K562 (cell line): ENCODE data around the gene CA5B. TPM values are rescaled to one million over a fixed set of nuclear protein-coding genes. Genes with fewer than 3 reads are reported as not detected.

ENCODE experiments used
- BCL6 ChIP-seq: fragments of 250-450 bp; sonication (Bioruptor Pico); IDR thresholded peaks from 2 replicates; pipeline ENCODE4 v1.4.0; 2020
- DPF2 ChIP-seq: fragments of 450-650 bp; IDR thresholded peaks from 2 replicates; pipeline ENCODE4 v1.6.1; 2016
- FOXA3 ChIP-seq, 2 experiments: fragments of 450-650 bp in 1 of 2; sonication (generic) in 1 of 2; formaldehyde crosslinking; IDR thresholded peaks in 1 of 2; conservative IDR thresholded peaks in 1 of 2; 2 replicates each; pipeline versions ENCODE4 v1.4.0 to v1.8.0; 2020 to 2022; ENCODE audit warnings: mild to moderate bottlenecking in 2 of 2, missing genetic modification reagents in 1 of 2
- L3MBTL2 ChIP-seq: fragments of 450-650 bp; IDR thresholded peaks from 2 replicates; pipeline ENCODE4 v1.6.1; 2016; ENCODE audit warnings: mild to moderate bottlenecking, moderate library complexity
- RHOXF2B ChIP-seq: fragments of 250-450 bp; sonication (Bioruptor Pico); conservative IDR thresholded peaks from 2 replicates; pipeline ENCODE4 v1.5.1; 2021
- SMARCE1 ChIP-seq: fragments of 450-650 bp; IDR thresholded peaks from 2 replicates; pipeline ENCODE4 v1.7.1; 2016; ENCODE audit warnings: mild to moderate bottlenecking
- ZFP30 ChIP-seq: fragments of 250-450 bp; sonication (Bioruptor Pico); IDR thresholded peaks from 2 replicates; pipeline ENCODE4 v1.8.0; 2022; ENCODE audit warnings: moderate library complexity, mild to moderate bottlenecking, inconsistent platforms, borderline replicate concordance
- polyA plus RNA-seq, 8 experiments: library from polyadenylated mRNA; depleted of rRNA in 4 of 8; stranded (reverse) in 5 of 8; unstranded in 3 of 8; fragments of >200 nt; fragmentation: Nextera tagmentation in 2 of 8; fragmentation: Illumina TruSeq in 1 of 8; extraction: Ambion mirVana in 2 of 8; extraction: Trizol in 1 of 8; gene quantifications; 2 replicates each; pipeline versions ENCODE4 v1.2.1 to v1.2.3, GENCODE V29; 2011 to 2014; ENCODE audit warnings: inconsistent platforms in 1 of 8, missing spikeins in 1 of 8
- total RNA-seq, 7 experiments: library from RNA; depleted of rRNA in 6 of 7; stranded (reverse); fragments of >200 nt in 6 of 7; fragmentation: Illumina TruSeq in 2 of 7; extraction: Trizol in 2 of 7; gene quantifications; 2 replicates each; pipeline versions ENCODE4 v1.2.1 to v1.2.3, GENCODE V29; 2011 to 2021; ENCODE audit warnings: low replicate concordance in 1 of 7
- TF ChIP-seq, protein P1 (sequence below): fragments of 450-650 bp; IDR thresholded peaks from 2 replicates; pipeline ENCODE4 v1.6.1; 2016; ENCODE audit warnings: mild to moderate bottlenecking, moderate library complexity
- TF ChIP-seq, protein P2 (sequence below): sonication (generic); formaldehyde crosslinking; IDR thresholded peaks from 2 replicates; pipeline ENCODE4 v1.9.0; 2022; ENCODE audit warnings: mild to moderate bottlenecking, missing genetic modification reagents
- TF ChIP-seq, protein P3 (sequence below), 2 experiments: fragments of 450-650 bp in 1 of 2; sonication (generic) in 1 of 2; formaldehyde crosslinking in 1 of 2; IDR thresholded peaks in 1 of 2; conservative IDR thresholded peaks in 1 of 2; 2 replicates each; pipeline versions ENCODE4 v1.6.1 to v1.8.1; 2016 to 2023; ENCODE audit warnings: mild to moderate bottlenecking in 2 of 2, moderate library complexity in 2 of 2, inconsistent platforms in 1 of 2, missing genetic modification reagents in 1 of 2
- TF ChIP-seq, protein P4 (sequence below), 2 experiments: fragments of 450-650 bp; conservative IDR thresholded peaks; 2 replicates each; pipeline ENCODE4 v1.6.1; 2017; ENCODE audit warnings: mild to moderate bottlenecking in 2 of 2, moderate library complexity in 2 of 2

CA5B gene
- total and polyA plus RNA-seq, 9 of the 15 experiments (the other 6 are each of a cell fraction or from before 2014, with no cell fraction given), result 0.55 to 3.7 (median 2.6) TPM

DNA sequence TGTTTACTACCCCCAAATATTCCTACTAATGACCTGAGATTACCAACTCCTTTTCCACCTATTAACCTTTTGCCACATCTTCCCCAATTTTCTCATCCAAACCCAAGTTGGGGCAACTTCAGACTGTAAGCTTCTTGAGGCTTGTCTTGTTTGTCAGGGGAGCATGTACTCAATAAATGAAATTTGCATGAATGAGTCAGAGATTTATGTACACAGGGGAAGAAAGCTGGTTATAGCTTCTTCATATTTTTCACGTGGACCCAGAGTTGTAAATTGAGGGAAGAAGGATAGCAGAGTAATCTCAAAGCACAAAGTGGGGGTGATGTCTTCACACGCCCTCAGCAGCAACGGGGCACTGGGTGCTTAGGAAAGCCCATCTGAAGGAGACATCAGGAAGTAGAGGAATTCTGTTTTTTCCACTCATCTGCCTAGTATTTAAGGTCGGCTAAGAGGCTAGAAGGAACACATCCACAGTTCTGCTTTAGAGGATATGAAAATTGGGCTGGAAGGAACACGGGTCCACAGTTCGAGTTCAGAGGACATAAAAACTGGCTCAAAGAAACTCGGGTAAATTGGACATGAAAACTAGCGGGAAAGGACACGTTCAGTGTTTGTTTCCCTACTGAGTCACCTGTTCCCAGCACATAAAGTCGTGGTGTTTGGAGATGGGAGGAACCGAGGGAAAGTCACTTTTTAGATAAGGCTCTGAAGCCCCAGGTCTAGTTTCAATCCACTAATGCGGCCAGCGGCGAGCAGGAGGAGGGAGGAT is 696 bp upstream of the CA5B start (continued):
- TF ChIP-seq, protein P1, sequence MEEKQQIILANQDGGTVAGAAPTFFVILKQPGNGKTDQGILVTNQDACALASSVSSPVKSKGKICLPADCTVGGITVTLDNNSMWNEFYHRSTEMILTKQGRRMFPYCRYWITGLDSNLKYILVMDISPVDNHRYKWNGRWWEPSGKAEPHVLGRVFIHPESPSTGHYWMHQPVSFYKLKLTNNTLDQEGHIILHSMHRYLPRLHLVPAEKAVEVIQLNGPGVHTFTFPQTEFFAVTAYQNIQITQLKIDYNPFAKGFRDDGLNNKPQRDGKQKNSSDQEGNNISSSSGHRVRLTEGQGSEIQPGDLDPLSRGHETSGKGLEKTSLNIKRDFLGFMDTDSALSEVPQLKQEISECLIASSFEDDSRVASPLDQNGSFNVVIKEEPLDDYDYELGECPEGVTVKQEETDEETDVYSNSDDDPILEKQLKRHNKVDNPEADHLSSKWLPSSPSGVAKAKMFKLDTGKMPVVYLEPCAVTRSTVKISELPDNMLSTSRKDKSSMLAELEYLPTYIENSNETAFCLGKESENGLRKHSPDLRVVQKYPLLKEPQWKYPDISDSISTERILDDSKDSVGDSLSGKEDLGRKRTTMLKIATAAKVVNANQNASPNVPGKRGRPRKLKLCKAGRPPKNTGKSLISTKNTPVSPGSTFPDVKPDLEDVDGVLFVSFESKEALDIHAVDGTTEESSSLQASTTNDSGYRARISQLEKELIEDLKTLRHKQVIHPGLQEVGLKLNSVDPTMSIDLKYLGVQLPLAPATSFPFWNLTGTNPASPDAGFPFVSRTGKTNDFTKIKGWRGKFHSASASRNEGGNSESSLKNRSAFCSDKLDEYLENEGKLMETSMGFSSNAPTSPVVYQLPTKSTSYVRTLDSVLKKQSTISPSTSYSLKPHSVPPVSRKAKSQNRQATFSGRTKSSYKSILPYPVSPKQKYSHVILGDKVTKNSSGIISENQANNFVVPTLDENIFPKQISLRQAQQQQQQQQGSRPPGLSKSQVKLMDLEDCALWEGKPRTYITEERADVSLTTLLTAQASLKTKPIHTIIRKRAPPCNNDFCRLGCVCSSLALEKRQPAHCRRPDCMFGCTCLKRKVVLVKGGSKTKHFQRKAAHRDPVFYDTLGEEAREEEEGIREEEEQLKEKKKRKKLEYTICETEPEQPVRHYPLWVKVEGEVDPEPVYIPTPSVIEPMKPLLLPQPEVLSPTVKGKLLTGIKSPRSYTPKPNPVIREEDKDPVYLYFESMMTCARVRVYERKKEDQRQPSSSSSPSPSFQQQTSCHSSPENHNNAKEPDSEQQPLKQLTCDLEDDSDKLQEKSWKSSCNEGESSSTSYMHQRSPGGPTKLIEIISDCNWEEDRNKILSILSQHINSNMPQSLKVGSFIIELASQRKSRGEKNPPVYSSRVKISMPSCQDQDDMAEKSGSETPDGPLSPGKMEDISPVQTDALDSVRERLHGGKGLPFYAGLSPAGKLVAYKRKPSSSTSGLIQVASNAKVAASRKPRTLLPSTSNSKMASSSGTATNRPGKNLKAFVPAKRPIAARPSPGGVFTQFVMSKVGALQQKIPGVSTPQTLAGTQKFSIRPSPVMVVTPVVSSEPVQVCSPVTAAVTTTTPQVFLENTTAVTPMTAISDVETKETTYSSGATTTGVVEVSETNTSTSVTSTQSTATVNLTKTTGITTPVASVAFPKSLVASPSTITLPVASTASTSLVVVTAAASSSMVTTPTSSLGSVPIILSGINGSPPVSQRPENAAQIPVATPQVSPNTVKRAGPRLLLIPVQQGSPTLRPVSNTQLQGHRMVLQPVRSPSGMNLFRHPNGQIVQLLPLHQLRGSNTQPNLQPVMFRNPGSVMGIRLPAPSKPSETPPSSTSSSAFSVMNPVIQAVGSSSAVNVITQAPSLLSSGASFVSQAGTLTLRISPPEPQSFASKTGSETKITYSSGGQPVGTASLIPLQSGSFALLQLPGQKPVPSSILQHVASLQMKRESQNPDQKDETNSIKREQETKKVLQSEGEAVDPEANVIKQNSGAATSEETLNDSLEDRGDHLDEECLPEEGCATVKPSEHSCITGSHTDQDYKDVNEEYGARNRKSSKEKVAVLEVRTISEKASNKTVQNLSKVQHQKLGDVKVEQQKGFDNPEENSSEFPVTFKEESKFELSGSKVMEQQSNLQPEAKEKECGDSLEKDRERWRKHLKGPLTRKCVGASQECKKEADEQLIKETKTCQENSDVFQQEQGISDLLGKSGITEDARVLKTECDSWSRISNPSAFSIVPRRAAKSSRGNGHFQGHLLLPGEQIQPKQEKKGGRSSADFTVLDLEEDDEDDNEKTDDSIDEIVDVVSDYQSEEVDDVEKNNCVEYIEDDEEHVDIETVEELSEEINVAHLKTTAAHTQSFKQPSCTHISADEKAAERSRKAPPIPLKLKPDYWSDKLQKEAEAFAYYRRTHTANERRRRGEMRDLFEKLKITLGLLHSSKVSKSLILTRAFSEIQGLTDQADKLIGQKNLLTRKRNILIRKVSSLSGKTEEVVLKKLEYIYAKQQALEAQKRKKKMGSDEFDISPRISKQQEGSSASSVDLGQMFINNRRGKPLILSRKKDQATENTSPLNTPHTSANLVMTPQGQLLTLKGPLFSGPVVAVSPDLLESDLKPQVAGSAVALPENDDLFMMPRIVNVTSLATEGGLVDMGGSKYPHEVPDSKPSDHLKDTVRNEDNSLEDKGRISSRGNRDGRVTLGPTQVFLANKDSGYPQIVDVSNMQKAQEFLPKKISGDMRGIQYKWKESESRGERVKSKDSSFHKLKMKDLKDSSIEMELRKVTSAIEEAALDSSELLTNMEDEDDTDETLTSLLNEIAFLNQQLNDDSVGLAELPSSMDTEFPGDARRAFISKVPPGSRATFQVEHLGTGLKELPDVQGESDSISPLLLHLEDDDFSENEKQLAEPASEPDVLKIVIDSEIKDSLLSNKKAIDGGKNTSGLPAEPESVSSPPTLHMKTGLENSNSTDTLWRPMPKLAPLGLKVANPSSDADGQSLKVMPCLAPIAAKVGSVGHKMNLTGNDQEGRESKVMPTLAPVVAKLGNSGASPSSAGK, result peak; percentile 66
- no peak for TF ChIP-seq ZFP30 (CRISPR knock-in tag)
- TF ChIP-seq, protein P2, sequence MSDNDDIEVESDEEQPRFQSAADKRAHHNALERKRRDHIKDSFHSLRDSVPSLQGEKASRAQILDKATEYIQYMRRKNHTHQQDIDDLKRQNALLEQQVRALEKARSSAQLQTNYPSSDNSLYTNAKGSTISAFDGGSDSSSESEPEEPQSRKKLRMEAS (CRISPR knock-in tag), result peak; percentile 58; the same call in 1 of the 2 replicates
- TF ChIP-seq, protein P3, sequence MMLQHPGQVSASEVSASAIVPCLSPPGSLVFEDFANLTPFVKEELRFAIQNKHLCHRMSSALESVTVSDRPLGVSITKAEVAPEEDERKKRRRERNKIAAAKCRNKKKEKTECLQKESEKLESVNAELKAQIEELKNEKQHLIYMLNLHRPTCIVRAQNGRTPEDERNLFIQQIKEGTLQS (IDR thresholded peaks at IDR 0.05), result peak; percentile 23; the same call in 1 of the 2 replicates
- TF ChIP-seq, protein P3 (CRISPR knock-in tag; conservative IDR thresholded peaks at IDR 0.05), result no peak
- TF ChIP-seq RHOXF2B (CRISPR knock-in tag), result no peak
- no peak for TF ChIP-seq BCL6 (CRISPR knock-in tag)
- peak; percentile 59; the same call in 1 of the 2 replicates for TF ChIP-seq L3MBTL2
- peak; percentile 21; the same call in 1 of the 2 replicates for TF ChIP-seq SMARCE1
- TF ChIP-seq DPF2, result peak; percentile 56; the same call in 1 of the 2 replicates
- TF ChIP-seq, protein P4, sequence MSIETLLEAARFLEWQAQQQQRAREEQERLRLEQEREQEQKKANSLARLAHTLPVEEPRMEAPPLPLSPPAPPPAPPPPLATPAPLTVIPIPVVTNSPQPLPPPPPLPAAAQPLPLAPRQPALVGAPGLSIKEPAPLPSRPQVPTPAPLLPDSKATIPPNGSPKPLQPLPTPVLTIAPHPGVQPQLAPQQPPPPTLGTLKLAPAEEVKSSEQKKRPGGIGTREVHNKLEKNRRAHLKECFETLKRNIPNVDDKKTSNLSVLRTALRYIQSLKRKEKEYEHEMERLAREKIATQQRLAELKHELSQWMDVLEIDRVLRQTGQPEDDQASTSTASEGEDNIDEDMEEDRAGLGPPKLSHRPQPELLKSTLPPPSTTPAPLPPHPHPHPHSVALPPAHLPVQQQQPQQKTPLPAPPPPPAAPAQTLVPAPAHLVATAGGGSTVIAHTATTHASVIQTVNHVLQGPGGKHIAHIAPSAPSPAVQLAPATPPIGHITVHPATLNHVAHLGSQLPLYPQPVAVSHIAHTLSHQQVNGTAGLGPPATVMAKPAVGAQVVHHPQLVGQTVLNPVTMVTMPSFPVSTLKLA (conservative IDR thresholded peaks at IDR 0.05), result peak in 1 of 2 experiments; percentile 26; a peak in 1 of 4 replicates
- peak in 1 of 2 experiments; percentile 54; a peak in 2 of 4 replicates for TF ChIP-seq FOXA3 (CRISPR knock-in tag; conservative IDR thresholded peaks at IDR 0.05 in 1 of 2, IDR thresholded peaks at IDR 0.05 in 1 of 2)
